Activated CD4-positive, alpha-beta T cell treated with anti-CD3 and anti-CD28 coated beads for 36 hours (primary cell): Measurements from ENCODE around the gene ZBTB40. TPM values are rescaled to one million over a fixed set of nuclear protein-coding genes. Genes with fewer than 3 reads are reported as not detected.

Experiments used
- ATAC-seq: fragments of 200-7000 bp; cut with Tn5 transposase; one replicate; pipeline ENCODE4 v1.10.0; 2021; ENCODE audit warnings: mild to moderate bottlenecking, moderate library complexity
- CTCF ChIA-PET: fragments of 350-600 bp; sonication (Branson Sonifier 250); formaldehyde crosslinking; loops from one replicate; lab custom pipeline; 2021; ENCODE audit warnings: antibody characterized with exemption; lab: Charles Lee
- POLR2A ChIA-PET: fragments of 350-600 bp; sonication (Branson Sonifier 250); formaldehyde crosslinking; loops from one replicate; lab custom pipeline; 2021; ENCODE audit warnings: antibody characterized with exemption, inconsistent platforms; lab: Charles Lee
- DNase-seq: peaks from one replicate; pipeline ENCODE4 v3.0.0-alpha.2; 2020
- H3K27ac Mint-ChIP-seq: one replicate; pipeline ENCODE4 v1.8.0; 2021; ENCODE audit warnings: mixed read lengths
- H3K27me3 Mint-ChIP-seq: one replicate; pipeline ENCODE4 v1.8.0; 2021; ENCODE audit warnings: mixed read lengths
- H3K36me3 Mint-ChIP-seq: one replicate; pipeline ENCODE4 v1.8.0; 2021; ENCODE audit warnings: low read depth, mixed read lengths
- H3K4me1 Mint-ChIP-seq: one replicate; pipeline ENCODE4 v1.8.0; 2021; ENCODE audit warnings: mixed read lengths
- H3K4me3 Mint-ChIP-seq: one replicate; pipeline ENCODE4 v1.8.0; 2021; ENCODE audit warnings: mild to moderate bottlenecking, moderate library complexity, mixed read lengths
- H3K9me3 Mint-ChIP-seq: one replicate; pipeline ENCODE4 v1.8.0; 2021; ENCODE audit warnings: low read depth, mixed read lengths
- intact Hi-C, 2 experiments: fragments of 100-400 bp; cut with DNase I in 1 of 2; cut with micrococcal nuclease in 1 of 2; formaldehyde crosslinking; loops; one replicate each; pipeline versions ENCODE4 v1.14.2 to v1.15.1; 2022 to 2024; cut with DNase I, micrococcal nuclease
- total RNA-seq, 2 experiments: library from RNA; stranded (reverse); gene quantifications; one replicate each; pipeline ENCODE4 v1.2.3, GENCODE V29; 2021

Gene ZBTB40
- total RNA-seq, 2 experiments from 2014 or later, result 12.7 to 13.5 TPM

GRCh38 chr1:22531251-22531650 is 79.6 kb downstream of the ZBTB40 start:
- no peak overlapping the region for H3K4me3 Mint-ChIP-seq
- intact Hi-C loops, result no loop called here
- H3K9me3 Mint-ChIP-seq, result no peaks in the 10 kb centered on the region
- H3K27ac Mint-ChIP-seq, result no peak overlapping the region
- ATAC-seq (no peak), DNase-seq (no peak)
- ChIA-PET POLR2A (no interaction called here), CTCF (interaction anchor here (0.8 kb wide), 1 partner anchor 18 kb away, joined by 4 read pairs; no protein-coding TSS in a partner anchor)
- H3K4me1 Mint-ChIP-seq, result no peaks in the 10 kb centered on the region
- no peaks in the 10 kb centered on the region for H3K27me3 Mint-ChIP-seq
- peaks cover 6% of the 10 kb centered on the region for H3K36me3 Mint-ChIP-seq

- ATAC-seq, result no peak
- intact Hi-C loops, result no loop called here
- H3K36me3 Mint-ChIP-seq, result peaks cover 3% of the 10 kb centered on the region
These were observed 81.7 kb downstream of the ZBTB40 start for GRCh38 chr1:22533244-22533895.

GRCh38 chr1:22534951-22535350 is 83.3 kb downstream of the ZBTB40 start:
- peaks cover under 1% of the 10 kb centered on the region for H3K36me3 Mint-ChIP-seq
- H3K4me1 Mint-ChIP-seq, result peaks cover 12% of the 10 kb centered on the region
- intact Hi-C loops, result no loop called here
- ChIA-PET POLR2A (no interaction called here), CTCF (no interaction called here)
- no peak overlapping the region for H3K27ac Mint-ChIP-seq
- no peaks in the 10 kb centered on the region for H3K27me3 Mint-ChIP-seq
- no peak overlapping the region for H3K4me3 Mint-ChIP-seq
- ATAC-seq, result no peak
- H3K9me3 Mint-ChIP-seq, result no peaks in the 10 kb centered on the region
- DNase-seq, result no peak

More at GRCh38 chr1:22533244-22533895, 81.7 kb downstream of the ZBTB40 start:
- H3K9me3 Mint-ChIP-seq, result no peaks in the 10 kb centered on the region
- H3K4me3 Mint-ChIP-seq, result no peak overlapping the region
- peaks cover 2% of the 10 kb centered on the region for H3K4me1 Mint-ChIP-seq
- no peaks in the 10 kb centered on the region for H3K27me3 Mint-ChIP-seq
- no peak for DNase-seq
- H3K27ac Mint-ChIP-seq, result no peak overlapping the region
- ChIA-PET CTCF (no interaction called here), POLR2A (no interaction called here)

GRCh38 chr1:22535399-22535798 is 83.7 kb downstream of the ZBTB40 start:
- H3K4me3 Mint-ChIP-seq, result no peak overlapping the region
- H3K9me3 Mint-ChIP-seq, result no peaks in the 10 kb centered on the region
- intact Hi-C loops, result no loop called here
- ATAC-seq, result no peak
- no peak for DNase-seq
- H3K27me3 Mint-ChIP-seq, result no peaks in the 10 kb centered on the region
- H3K4me1 Mint-ChIP-seq, result peaks cover 12% of the 10 kb centered on the region
- no peak overlapping the region for H3K27ac Mint-ChIP-seq
- no peaks in the 10 kb centered on the region for H3K36me3 Mint-ChIP-seq
- CTCF ChIA-PET, result no interaction called here
- POLR2A ChIA-PET, result no interaction called here

GRCh38 chr1:22536506-22536905 is 84.9 kb downstream of the ZBTB40 start:
- ATAC-seq (no peak), DNase-seq (no peak)
- H3K4me3 Mint-ChIP-seq, result no peak overlapping the region
- H3K36me3 Mint-ChIP-seq, result no peaks in the 10 kb centered on the region
- H3K4me1 Mint-ChIP-seq, result peaks cover 12% of the 10 kb centered on the region
- intact Hi-C loops, result no loop called here
- POLR2A ChIA-PET, result no interaction called here
- H3K27ac Mint-ChIP-seq, result no peak overlapping the region
- no peaks in the 10 kb centered on the region for H3K27me3 Mint-ChIP-seq
- CTCF ChIA-PET, result no interaction called here
- no peaks in the 10 kb centered on the region for H3K9me3 Mint-ChIP-seq

- intact Hi-C loops, result no loop called here
- no peak for DNase-seq
- Mint-ChIP-seq H3K4me3 (no peak overlapping the region), H3K36me3 (no peaks in the 10 kb centered on the region), H3K9me3 (no peaks in the 10 kb centered on the region), H3K27ac (no peak overlapping the region), H3K27me3 (no peaks in the 10 kb centered on the region), H3K4me1 (peaks cover 12% of the 10 kb centered on the region)
- no peak for ATAC-seq
- POLR2A ChIA-PET, result no interaction called here
- CTCF ChIA-PET, result no interaction called here
These were observed 85.9 kb downstream of the ZBTB40 start for GRCh38 chr1:22537441-22538139.

GRCh38 chr1:22539510-22540118 is 88.0 kb downstream of the ZBTB40 start:
- H3K27ac Mint-ChIP-seq, result no peak overlapping the region
- no peak overlapping the region for H3K4me3 Mint-ChIP-seq
- DNase-seq (no peak), ATAC-seq (peak; percentile 23)
- H3K4me1 Mint-ChIP-seq, result peaks cover 12% of the 10 kb centered on the region
- CTCF ChIA-PET, result no interaction called here
- H3K27me3 Mint-ChIP-seq, result no peaks in the 10 kb centered on the region
- POLR2A ChIA-PET, result no interaction called here
- H3K9me3 Mint-ChIP-seq, result no peaks in the 10 kb centered on the region
- H3K36me3 Mint-ChIP-seq, result no peaks in the 10 kb centered on the region
- intact Hi-C loops, result no loop called here

GRCh38 chr1:22540337-22540736 is 88.7 kb downstream of the ZBTB40 start:
- ChIA-PET POLR2A (no interaction called here), CTCF (no interaction called here)
- Mint-ChIP-seq H3K4me3 (no peak overlapping the region), H3K27me3 (no peaks in the 10 kb centered on the region), H3K27ac (no peak overlapping the region), H3K9me3 (no peaks in the 10 kb centered on the region), H3K4me1 (peaks cover 12% of the 10 kb centered on the region), H3K36me3 (no peaks in the 10 kb centered on the region)
- DNase-seq (no peak), ATAC-seq (no peak)
- intact Hi-C loops, result no loop called here

- ATAC-seq (no peak), DNase-seq (no peak)
- H3K27ac Mint-ChIP-seq, result no peak overlapping the region
- no peaks in the 10 kb centered on the region for H3K36me3 Mint-ChIP-seq
- no peaks in the 10 kb centered on the region for H3K9me3 Mint-ChIP-seq
- ChIA-PET POLR2A (no interaction called here), CTCF (no interaction called here)
- intact Hi-C loops, result no loop called here
- no peak overlapping the region for H3K4me3 Mint-ChIP-seq
- peaks cover 12% of the 10 kb centered on the region for H3K27me3 Mint-ChIP-seq
- H3K4me1 Mint-ChIP-seq, result peaks cover 12% of the 10 kb centered on the region
These were observed 91.2 kb downstream of the ZBTB40 start for GRCh38 chr1:22542886-22543285.

- H3K4me3 Mint-ChIP-seq, result no peak overlapping the region
- ChIA-PET CTCF (no interaction called here), POLR2A (no interaction called here)
- no peak overlapping the region for H3K27ac Mint-ChIP-seq
- H3K27me3 Mint-ChIP-seq, result peaks cover 15% of the 10 kb centered on the region
- DNase-seq (no peak), ATAC-seq (no peak)
- H3K4me1 Mint-ChIP-seq, result peaks cover 8% of the 10 kb centered on the region
- H3K9me3 Mint-ChIP-seq, result no peaks in the 10 kb centered on the region
- intact Hi-C loops, result no loop called here
- no peaks in the 10 kb centered on the region for H3K36me3 Mint-ChIP-seq
These were observed 92.0 kb downstream of the ZBTB40 start for GRCh38 chr1:22543679-22544078.

GRCh38 chr1:22544606-22545005 is 93.0 kb downstream of the ZBTB40 start:
- Mint-ChIP-seq H3K4me1 (peaks cover under 1% of the 10 kb centered on the region), H3K4me3 (no peak overlapping the region), H3K27me3 (peaks cover 18% of the 10 kb centered on the region), H3K9me3 (no peaks in the 10 kb centered on the region), H3K27ac (no peak overlapping the region), H3K36me3 (no peaks in the 10 kb centered on the region)
- no peak for DNase-seq
- no peak for ATAC-seq
- CTCF ChIA-PET, result interaction anchor here (0.6 to 1.2 kb wide), 2 partner anchors 128 to 159 kb away, joined by 3 to 4 read pairs; no protein-coding TSS in a partner anchor
- intact Hi-C loops, result no loop called here
- POLR2A ChIA-PET, result no interaction called here

GRCh38 chr1:22545141-22545540 is 93.5 kb downstream of the ZBTB40 start:
- ATAC-seq (no peak), DNase-seq (no peak)
- H3K4me1 Mint-ChIP-seq, result no peaks in the 10 kb centered on the region
- no peak overlapping the region for H3K4me3 Mint-ChIP-seq
- no peak overlapping the region for H3K27ac Mint-ChIP-seq
- CTCF ChIA-PET, result interaction anchor here (0.6 to 1.2 kb wide), 2 partner anchors 129 to 159 kb away, joined by 3 to 4 read pairs; no protein-coding TSS in a partner anchor
- no peaks in the 10 kb centered on the region for H3K9me3 Mint-ChIP-seq
- POLR2A ChIA-PET, result no interaction called here
- intact Hi-C loops, result no loop called here
- H3K27me3 Mint-ChIP-seq, result peaks cover 18% of the 10 kb centered on the region
- H3K36me3 Mint-ChIP-seq, result no peaks in the 10 kb centered on the region
